HFF-Myc (cell line): ENCODE measurements around the gene RHBDF1.
A peak's percentile ranks its signal among the peaks of the same experiment; 100 is the strongest.
"Not testable (repeated sequence)": the region's sequence is repeated elsewhere in the genome, so short reads cannot be mapped to it uniquely, and the experiment has no call there.

Experiments
- DNase-seq: peaks from one replicate; pipeline ENCODE4 v3.0.0-alpha.2; 2011; ENCODE audit warnings: low read depth; ENCODE audit errors: extremely low read depth
- H3K4me3 ChIP-seq: replicated peaks from 2 replicates; pipeline ENCODE4 v1.5.1; 2011; ENCODE audit warnings: low read depth, mild to moderate bottlenecking, control low read depth, low read length
- TF ChIP-seq, protein P1 (sequence below): IDR thresholded peaks from 2 replicates; pipeline ENCODE4 v1.5.1; 2012; ENCODE audit warnings: mild to moderate bottlenecking, low read depth, low read length, control low read depth; ENCODE audit errors: missing control alignments

Gene RHBDF1

DNA sequence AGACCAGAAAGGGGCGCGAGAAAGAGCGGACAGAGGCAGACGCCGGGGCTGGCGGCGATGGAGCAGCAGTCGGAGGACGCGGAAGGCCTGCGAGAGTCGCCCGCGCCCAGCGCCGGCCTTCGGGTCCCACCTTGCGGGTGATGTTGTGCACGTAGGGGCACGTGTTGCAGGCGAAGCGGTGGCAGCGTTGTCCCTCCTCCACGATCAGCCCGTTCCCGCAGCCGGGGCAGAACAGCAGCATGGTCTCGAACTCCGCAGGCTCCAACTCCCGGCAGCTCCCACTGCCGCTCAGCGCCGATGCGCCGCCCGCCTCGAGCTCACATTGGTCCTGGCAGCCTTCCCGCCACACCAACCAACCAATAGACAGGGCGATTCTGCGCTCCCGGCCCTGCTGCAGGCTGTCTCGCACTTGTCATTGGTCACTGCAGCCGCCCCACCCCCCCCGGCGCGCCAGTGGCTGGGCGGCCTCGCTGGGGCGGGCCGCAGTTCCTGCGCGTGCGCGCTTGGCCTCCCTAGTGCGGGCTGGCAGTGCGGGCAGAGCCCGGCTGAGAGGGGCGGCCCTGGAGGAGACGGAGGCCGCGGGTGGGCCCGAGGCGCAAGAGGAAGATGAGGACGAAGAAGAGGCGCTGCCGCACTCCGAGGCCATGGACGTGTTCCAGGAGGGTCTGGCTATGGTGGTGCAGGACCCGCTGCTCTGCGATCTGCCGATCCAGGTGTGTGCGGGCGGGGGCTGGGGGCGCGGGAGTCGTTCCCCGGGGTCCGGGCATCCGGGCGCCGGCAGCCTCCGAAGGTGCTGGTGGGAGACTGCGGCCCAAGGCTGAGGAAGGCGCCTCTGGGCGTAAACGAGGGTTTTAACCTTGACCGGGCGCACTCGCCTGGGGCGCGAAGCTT, 18.8 kb downstream of the RHBDF1 start, which contains the start of the genes POLR3K and SNRNP25:
Gene POLR3K, minus strand, starts transcription at position 263 of the 891 bp plus-strand sequence. Its CDS starts 22 bp downstream, at position 241.
Gene SNRNP25, plus strand, starts transcription at position 483 of the 891 bp plus-strand sequence. Its CDS starts 189 bp downstream, at position 672.
- peak within 1 kb of the TSS; percentile 84 for H3K4me3 ChIP-seq
- peak; percentile 84 for DNase-seq
- TF ChIP-seq, protein P1, sequence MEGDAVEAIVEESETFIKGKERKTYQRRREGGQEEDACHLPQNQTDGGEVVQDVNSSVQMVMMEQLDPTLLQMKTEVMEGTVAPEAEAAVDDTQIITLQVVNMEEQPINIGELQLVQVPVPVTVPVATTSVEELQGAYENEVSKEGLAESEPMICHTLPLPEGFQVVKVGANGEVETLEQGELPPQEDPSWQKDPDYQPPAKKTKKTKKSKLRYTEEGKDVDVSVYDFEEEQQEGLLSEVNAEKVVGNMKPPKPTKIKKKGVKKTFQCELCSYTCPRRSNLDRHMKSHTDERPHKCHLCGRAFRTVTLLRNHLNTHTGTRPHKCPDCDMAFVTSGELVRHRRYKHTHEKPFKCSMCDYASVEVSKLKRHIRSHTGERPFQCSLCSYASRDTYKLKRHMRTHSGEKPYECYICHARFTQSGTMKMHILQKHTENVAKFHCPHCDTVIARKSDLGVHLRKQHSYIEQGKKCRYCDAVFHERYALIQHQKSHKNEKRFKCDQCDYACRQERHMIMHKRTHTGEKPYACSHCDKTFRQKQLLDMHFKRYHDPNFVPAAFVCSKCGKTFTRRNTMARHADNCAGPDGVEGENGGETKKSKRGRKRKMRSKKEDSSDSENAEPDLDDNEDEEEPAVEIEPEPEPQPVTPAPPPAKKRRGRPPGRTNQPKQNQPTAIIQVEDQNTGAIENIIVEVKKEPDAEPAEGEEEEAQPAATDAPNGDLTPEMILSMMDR: no peak

DNA sequence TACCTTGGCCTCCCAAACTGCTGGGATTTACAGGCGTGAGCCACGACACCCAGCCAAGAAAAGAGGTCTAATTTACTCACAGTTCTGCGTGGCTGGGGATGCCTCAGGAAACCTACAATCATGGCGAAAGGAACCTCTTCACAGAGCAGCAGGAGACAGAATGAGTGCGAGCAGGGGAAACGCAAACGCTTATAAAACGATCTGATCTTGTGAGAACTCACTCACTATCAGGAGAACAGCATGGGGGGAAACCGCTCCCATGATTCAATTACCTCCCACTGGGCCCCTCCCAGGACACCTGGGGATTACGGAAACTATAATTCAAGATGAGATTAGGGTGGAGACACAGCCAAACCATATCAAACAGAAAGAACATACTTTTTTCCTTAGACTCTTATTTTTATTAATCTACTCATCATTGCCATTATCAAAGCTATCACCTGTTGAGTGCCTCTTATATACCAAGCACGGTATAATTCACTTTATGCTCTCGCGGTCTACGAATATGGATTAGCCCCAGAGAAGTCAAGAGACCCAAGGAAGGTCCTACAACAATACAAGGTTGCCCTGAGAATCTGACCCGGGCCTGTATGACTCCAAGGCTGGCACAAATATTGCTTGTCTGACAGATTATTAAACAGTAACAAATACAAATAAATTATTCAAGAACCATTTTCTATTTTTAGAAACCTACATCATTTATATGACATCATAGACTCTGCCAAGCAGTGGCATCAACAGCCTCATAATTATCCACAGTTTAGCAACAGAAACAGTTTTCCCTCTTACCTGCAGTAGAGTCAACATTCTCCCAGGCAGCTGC, 21.5 kb downstream of the RHBDF1 start:
- H3K4me3 ChIP-seq: 0 out of 2 replicates have a peak overlapping the region, but pooled peaks have one; percentile 2
- no peak for DNase-seq
- TF ChIP-seq, protein P1: no peak

DNA sequence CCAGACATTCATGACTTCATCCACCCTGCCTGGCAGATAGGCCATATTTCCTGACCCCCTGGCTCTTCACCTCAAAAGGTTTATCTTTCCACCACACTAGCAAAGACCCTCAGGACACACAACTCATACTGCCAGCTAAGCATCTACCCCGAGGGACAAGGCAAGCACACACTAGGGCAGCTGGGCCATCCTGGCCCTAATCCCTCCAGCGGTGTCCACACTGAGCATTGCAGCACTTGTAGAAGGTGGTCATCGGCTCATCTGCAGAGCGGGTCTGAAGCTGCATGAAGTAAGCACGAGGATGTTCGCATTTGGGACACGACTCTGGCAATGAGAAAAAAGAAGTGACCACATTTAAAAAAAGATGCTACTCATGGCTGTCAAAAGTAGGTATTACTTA, 25.2 kb downstream of the RHBDF1 start:
- TF ChIP-seq, protein P1: no peak
- no peak overlapping the region for H3K4me3 ChIP-seq
- DNase-seq: no peak

DNA sequence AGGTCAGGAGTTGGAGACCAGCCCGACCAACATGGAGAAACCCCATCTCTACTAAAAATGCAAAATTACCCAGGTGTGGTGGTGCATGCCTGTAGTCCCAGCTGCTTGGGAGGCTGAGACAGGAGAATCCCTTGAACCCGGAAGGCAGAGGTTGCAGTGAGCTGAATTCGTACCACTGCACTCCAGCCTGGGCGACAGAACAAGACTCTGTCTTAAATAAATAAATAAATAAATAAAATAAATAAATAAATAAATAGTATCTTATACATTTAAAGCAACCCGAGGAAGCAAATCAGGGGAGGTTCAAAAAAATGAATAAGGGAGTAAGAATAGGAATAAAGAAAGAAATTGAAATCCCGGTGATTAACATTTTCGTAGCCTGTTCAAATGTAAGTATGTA, 25.9 kb downstream of the RHBDF1 start:
- DNase-seq, H3K4me3 ChIP-seq: not testable (repeated sequence)

DNA sequence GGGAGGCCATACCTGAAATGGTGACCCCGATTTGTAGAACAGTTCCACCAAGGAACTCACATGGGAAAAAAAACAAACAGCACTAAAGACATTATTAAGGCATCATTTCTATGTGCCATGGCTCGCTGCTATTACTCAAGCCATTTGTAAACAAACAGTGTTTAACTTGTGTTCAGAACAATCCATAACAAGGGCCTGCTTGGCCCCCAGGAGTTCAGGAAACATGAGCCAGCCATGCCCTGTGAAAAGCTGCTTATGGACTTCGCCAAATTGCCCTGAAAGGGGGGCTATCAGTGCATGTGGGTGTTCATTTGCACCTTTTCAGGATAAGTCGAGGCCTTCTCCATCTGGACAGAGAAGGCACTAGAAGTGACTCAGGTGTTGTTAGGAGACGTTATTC, 27.0 kb downstream of the RHBDF1 start:
- TF ChIP-seq, protein P1: no peak
- no peak for DNase-seq
- H3K4me3 ChIP-seq: no peak overlapping the region

DNA sequence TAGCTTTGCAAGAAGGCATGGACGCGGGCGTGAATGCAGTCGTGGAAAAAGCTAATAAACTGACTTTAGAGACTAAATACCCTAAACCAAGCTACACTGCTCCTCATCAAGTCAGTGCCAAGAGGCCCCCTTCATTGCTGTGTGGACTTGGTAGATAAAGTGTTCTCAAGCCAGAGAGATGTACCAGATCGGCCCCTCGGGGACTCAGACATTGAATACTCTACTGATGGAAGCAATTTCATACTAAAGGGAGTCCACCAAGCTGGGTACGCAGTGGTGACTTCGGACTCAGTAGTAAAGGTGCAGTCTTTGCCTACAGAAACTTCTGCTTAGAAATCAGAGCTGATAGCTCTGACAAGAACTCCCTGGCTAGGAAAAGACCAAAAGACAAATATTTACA, 27.8 kb downstream of the RHBDF1 start:
- TF ChIP-seq, protein P1: no peak
- DNase-seq: no peak
- H3K4me3 ChIP-seq: no peak overlapping the region

DNA sequence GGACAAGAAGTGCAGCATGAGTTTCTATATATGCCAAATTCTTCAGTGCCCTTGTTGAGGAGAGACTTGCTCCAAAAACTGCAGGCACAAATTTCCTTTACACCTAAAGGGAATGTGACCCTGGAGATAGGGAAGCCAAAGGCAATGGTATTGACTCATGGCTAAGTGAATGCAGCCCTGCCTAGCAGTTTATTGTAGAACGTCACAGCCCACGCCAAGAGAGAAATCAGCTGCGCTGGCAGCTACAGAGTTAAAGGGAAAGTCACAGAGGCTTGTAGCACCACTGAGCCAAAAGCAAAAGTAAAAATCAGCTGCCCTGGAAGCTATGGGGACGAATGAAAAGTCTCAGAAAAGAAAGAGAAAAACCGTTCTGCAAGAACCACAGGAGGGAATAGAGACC, 29.1 kb downstream of the RHBDF1 start:
- TF ChIP-seq, protein P1: no peak
- H3K4me3 ChIP-seq: no peak overlapping the region

More for the DNA sequence above, 29.1 kb downstream of the RHBDF1 start:
- DNase-seq: no peak
